Cardiac fibroblast (primary cell): ENCODE measurements around the gene ERN2.

ENCODE experiments used
- DNase-seq, 2 donors: peaks; one replicate each; pipeline versions ENCODE4 v3.0.0 to v3.0.0-alpha.2; 2010; ENCODE audit warnings: low read depth in 2 of 2
- H3K4me3 ChIP-seq, 2 donors: replicated peaks in 1 of 2; 1 replicate in 1 of 2; 2 replicates in 1 of 2; pipeline ENCODE4 v1.5.1; 2011; ENCODE audit warnings: low read depth in 2 of 2, low read length in 2 of 2, mild to moderate bottlenecking in 2 of 2, moderate library complexity in 1 of 2
- TF ChIP-seq, protein P1 (sequence below): IDR thresholded peaks from one replicate; pipeline ENCODE4 v1.5.1; 2011; ENCODE audit warnings: low read depth, mild to moderate bottlenecking, low read length, inconsistent platforms

ERN2 gene

GRCh38 chr16:23683487-23683886, 29.5 kb downstream of the ERN2 start:
- H3K4me3 ChIP-seq = no peak overlapping the region
- TF ChIP-seq, protein P1, sequence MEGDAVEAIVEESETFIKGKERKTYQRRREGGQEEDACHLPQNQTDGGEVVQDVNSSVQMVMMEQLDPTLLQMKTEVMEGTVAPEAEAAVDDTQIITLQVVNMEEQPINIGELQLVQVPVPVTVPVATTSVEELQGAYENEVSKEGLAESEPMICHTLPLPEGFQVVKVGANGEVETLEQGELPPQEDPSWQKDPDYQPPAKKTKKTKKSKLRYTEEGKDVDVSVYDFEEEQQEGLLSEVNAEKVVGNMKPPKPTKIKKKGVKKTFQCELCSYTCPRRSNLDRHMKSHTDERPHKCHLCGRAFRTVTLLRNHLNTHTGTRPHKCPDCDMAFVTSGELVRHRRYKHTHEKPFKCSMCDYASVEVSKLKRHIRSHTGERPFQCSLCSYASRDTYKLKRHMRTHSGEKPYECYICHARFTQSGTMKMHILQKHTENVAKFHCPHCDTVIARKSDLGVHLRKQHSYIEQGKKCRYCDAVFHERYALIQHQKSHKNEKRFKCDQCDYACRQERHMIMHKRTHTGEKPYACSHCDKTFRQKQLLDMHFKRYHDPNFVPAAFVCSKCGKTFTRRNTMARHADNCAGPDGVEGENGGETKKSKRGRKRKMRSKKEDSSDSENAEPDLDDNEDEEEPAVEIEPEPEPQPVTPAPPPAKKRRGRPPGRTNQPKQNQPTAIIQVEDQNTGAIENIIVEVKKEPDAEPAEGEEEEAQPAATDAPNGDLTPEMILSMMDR = no peak
- DNase-seq = no peak

DNA sequence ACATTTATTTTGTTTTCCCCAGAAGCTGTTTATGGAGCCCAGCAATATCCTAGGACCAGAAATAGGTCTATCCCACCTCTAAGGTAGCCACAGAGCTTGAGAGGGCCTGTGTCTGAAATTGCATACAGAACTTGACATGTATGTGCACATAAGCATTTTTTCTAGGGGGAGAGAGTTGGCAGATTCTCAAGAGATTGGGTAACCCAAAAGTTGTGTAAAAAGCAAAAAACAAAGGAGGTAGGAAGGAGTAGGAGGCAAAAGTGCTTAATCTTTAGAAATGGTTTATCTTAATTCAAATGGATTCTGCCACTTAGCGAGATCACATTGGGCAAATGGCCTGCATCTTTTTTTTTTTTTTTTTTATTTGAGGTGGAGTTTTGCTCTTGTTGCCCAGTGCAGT, 30.8 kb downstream of the ERN2 start:
- no peak overlapping the region for H3K4me3 ChIP-seq
- TF ChIP-seq, protein P1 = no peak
- DNase-seq = peak; percentile 67 to 76

GRCh38 chr16:23679986-23680336, 33.1 kb downstream of the ERN2 start:
- no peak for DNase-seq
- TF ChIP-seq, protein P1 = no peak
- peak overlapping the region; percentile 65 to 73 for H3K4me3 ChIP-seq

- H3K4me3 ChIP-seq = peak overlapping the region; percentile 65 to 73
- peak; percentile 27 to 46 for DNase-seq
- TF ChIP-seq, protein P1 = no peak
These were observed 33.6 kb downstream of the ERN2 start for GRCh38 chr16:23679274-23679985.

GRCh38 chr16:23678430-23679273, 34.4 kb downstream of the ERN2 start, which contains the start of gene PLK1:
TSS of gene PLK1 (plus strand) at chr16:23678889. CDS start at chr16:23678933, 44 bp downstream.
- DNase-seq = peak; percentile 80 to 87
- H3K4me3 ChIP-seq = peak within 1 kb of the TSS; percentile 65 to 73
- TF ChIP-seq, protein P1 = peak; percentile 38

GRCh38 chr16:23676924-23677480, 36.0 kb downstream of the ERN2 start:
- TF ChIP-seq, protein P1 = no peak
- no peak overlapping the region for H3K4me3 ChIP-seq
- DNase-seq = peak in 1 of 2 donors; percentile 43
